BLaER1 (cell line): Measurements from ENCODE around the gene GRIFIN.

ENCODE experiments used
- H3K27ac ChIP-seq: shearing (Covaris generic); formaldehyde crosslinking; 2 replicates; pipeline ENCODE4 v1.8.1; 2022
- H3K27me3 ChIP-seq: shearing (Covaris generic); formaldehyde crosslinking; 2 replicates; pipeline ENCODE4 v1.8.1; 2022
- H3K36me3 ChIP-seq: shearing (Covaris generic); formaldehyde crosslinking; 2 replicates; pipeline ENCODE4 v1.8.1; 2022
- H3K4me1 ChIP-seq: shearing (Covaris generic); formaldehyde crosslinking; 2 replicates; pipeline ENCODE4 v1.8.1; 2022
- H3K4me2 ChIP-seq: shearing (Covaris generic); formaldehyde crosslinking; 2 replicates; pipeline ENCODE4 v1.8.1; 2022
- H3K4me3 ChIP-seq: shearing (Covaris generic); formaldehyde crosslinking; 2 replicates; pipeline ENCODE4 v1.8.1; 2022
- H3K9ac ChIP-seq: shearing (Covaris generic); formaldehyde crosslinking; 2 replicates; pipeline ENCODE4 v1.8.1; 2022
- H3K9me3 ChIP-seq: shearing (Covaris generic); formaldehyde crosslinking; 2 replicates; pipeline ENCODE4 v1.8.1; 2022
- H4K20me1 ChIP-seq: shearing (Covaris generic); formaldehyde crosslinking; 2 replicates; pipeline ENCODE4 v1.8.1; 2022
- Cebpa-rat ChIP-seq: shearing (Covaris generic); IDR thresholded peaks from 2 replicates; pipeline ENCODE4 v1.8.1; 2022

Gene GRIFIN

DNA sequence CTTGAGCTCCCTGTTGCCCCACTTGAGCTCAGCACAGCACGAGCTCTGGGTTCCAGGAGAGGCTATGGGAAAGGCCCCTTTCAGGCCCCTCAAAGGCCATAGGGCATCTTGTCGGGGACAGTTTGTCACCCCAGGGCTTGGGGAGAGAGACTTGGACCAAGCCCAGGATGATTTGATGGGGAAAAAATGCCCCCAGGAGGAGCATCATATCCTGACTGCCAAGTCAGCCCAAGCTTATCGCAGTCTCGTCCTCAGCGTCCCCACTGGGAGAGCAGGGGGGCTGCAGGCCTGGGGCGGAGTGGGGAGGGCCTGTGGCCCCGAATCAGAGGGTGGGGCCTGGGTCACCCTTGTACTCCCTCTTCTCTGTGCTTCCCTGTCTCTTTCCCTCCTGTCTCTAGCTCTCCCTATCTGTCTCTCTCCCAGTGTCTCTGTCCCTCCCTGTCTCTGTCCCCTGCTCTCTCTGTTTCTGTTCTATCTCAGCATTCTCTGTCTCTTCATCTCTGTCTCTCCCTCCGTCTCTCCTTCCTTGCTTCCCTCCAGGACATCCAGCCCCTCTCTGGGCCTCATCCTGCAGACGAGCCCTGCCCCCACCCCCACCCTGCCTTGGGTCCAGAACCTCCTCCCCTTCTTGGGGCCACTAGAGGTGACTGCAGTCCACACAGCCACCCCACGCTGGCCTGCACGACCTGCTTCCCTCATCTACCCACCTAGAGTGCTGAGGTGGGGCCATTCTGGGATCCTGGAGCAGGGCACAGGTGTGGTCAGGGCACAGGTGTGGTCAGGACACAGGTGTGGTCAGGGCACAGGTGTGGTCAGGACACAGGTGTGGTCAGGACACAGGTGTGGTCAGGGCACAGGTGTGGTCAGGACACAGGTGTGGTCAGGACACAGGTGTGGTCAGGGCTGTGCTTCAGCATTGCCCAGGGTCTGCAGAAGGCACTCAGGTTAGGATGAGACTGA, 17.3 kb upstream of the GRIFIN start:
- TF ChIP-seq Cebpa-rat, result no peak
- H3K9ac ChIP-seq, result 0 out of 2 replicates have a peak overlapping the region, but pooled peaks have one; percentile 8
- peaks cover 84% of the 10 kb centered on the region for H3K4me1 ChIP-seq
- no peaks in the 10 kb centered on the region for H3K36me3 ChIP-seq
- peak overlapping the region; percentile 46 for H3K27ac ChIP-seq
- H3K4me3 ChIP-seq, result no peak overlapping the region
- H4K20me1 ChIP-seq, result no peaks in the 10 kb centered on the region
- no peaks in the 10 kb centered on the region for H3K27me3 ChIP-seq
- H3K4me2 ChIP-seq, result peak overlapping the region; percentile 76
- no peaks in the 10 kb centered on the region for H3K9me3 ChIP-seq

DNA sequence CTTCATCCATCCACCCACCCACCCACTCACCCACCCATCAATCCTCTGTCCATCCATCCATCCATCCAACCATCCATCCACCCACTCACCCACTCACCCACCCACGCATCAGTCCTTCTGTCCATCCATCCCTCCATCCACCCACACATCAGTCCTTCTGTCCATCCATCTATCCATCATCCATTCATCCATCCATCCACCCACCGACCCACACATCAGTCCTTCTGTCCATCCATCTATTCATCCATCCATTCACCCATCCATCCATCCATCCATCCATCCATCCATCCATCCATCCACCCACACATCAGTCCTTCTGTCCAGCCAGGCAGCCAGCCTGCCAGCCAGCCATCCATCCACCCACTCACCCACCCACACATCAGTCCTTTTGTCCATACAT, 15.8 kb upstream of the GRIFIN start:
- Histone ChIP-seq H3K4me2 (no peak overlapping the region), H4K20me1 (no peaks in the 10 kb centered on the region), H3K27me3 (no peaks in the 10 kb centered on the region), H3K36me3 (no peaks in the 10 kb centered on the region), H3K4me3 (no peak overlapping the region), H3K4me1 (peaks cover 84% of the 10 kb centered on the region), H3K9ac (no peak overlapping the region), H3K27ac (no peak overlapping the region), H3K9me3 (no peaks in the 10 kb centered on the region)
- no peak for TF ChIP-seq Cebpa-rat

DNA sequence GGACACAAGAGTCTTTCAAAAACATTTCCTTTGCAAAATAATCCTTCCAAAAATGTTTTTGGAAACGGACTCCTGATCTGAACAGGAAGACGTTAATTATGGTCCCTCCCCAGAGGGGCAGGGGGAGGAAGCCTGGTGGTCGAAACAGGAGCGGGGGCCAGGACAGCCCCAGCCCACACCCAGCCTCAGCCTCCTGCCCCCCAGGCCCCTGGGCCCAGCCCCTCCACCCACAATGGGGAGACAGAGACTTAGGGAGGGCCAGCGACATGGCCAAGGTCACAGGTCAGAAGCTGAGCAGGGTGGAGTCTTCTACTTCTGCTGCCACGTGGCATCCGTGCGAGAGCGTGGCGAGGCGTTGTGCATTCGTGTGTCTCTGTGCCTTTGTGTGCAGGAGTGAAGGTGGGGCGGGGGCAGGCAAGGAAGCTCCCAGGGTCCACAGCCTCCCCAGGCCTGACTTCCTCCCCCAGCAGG, 14.0 kb upstream of the GRIFIN start:
- H3K36me3 ChIP-seq, result no peaks in the 10 kb centered on the region
- peak overlapping the region; percentile 92 for H3K4me2 ChIP-seq
- H3K4me1 ChIP-seq, result peaks cover 82% of the 10 kb centered on the region
- no peak for TF ChIP-seq Cebpa-rat
- H4K20me1 ChIP-seq, result no peaks in the 10 kb centered on the region
- no peak overlapping the region for H3K4me3 ChIP-seq
- peak overlapping the region; percentile 73 for H3K27ac ChIP-seq
- H3K27me3 ChIP-seq, result no peaks in the 10 kb centered on the region
- peak overlapping the region; percentile 60; the same call in 1 of the 2 replicates for H3K9ac ChIP-seq
- no peaks in the 10 kb centered on the region for H3K9me3 ChIP-seq

DNA sequence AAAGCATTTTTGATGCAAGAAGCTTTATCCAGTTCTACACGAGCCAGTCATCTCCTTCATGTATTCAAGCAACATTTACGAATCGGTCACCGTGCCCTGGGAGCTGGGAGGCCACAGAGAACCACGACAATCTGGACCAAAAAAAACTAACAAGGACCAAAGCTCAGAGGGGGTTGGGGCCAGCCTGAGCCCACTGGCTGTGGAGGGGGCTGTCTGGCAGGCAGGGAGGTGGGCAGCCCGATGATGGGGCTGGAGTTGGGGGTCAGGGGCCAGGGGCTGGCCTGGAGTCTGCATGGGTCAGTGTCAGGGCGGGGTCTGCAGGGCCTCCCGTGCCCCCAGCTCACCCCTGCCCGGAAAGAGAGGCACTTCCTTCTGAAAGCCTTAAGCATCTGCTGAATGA, 12.5 kb upstream of the GRIFIN start:
- no peaks in the 10 kb centered on the region for H3K27me3 ChIP-seq
- peak overlapping the region; percentile 60 for H3K9ac ChIP-seq
- no peaks in the 10 kb centered on the region for H4K20me1 ChIP-seq
- H3K4me1 ChIP-seq, result peaks cover 82% of the 10 kb centered on the region
- no peaks in the 10 kb centered on the region for H3K9me3 ChIP-seq
- H3K4me2 ChIP-seq, result peak overlapping the region; percentile 92
- no peaks in the 10 kb centered on the region for H3K36me3 ChIP-seq
- H3K27ac ChIP-seq, result peak overlapping the region; percentile 73
- no peak for TF ChIP-seq Cebpa-rat
- H3K4me3 ChIP-seq, result peak overlapping the region; percentile 20; the same call in 1 of the 2 replicates

DNA sequence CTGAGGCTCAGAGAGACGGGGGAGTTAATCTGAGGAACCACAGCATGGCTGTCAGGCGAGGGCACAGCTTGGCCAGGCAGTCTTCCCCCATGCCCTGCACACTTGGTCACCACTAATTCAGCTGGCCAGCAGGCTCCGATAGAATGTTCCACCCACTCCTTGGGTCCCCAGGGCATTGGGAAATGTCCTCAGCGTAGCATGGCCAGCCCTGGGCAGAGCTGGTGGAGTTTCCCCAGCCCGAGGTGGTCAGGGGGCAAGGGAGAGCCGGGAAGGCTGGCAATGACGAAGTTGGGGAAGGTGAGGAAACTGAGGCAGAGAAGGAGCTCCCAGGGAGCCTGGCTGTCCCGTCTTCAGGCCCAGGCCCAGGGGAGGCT, 12.1 kb upstream of the GRIFIN start:
- H3K4me2 ChIP-seq, result peak overlapping the region; percentile 92

DNA sequence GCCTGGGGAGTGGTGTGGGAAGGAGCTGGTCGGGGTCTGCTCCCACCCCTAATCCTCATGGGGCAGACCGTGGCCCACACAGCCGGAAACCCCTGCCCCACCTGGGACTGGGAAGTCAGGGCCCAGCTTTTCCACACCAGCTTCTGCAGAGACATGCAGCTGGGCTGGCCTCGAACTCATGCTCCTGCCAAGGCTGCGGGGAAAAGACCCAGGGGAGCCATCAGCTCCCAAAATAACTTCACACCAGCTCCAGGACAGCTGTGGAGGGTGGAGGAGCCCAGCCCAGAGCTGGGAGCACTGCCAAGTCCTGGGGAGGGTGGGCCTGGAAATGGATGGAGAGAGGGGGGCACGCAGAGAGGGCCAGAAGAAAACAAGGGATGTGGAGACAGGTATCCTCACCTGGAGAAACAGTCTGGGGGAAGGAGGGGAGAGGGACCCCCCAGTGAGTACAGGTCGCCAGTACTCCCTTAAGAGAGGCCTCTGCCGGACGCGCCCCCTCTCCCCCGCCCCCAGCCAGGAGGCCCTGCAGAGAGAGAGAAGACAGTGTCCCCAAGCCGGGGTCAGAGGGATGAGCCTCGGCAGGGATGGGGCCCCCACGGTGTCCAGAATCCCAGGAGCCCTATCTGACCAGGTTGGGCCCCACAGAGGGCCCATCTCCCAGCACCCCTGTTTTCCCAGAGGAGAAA, 11.5 kb upstream of the GRIFIN start:
- H3K4me3 ChIP-seq, result peak overlapping the region; percentile 32
- H3K36me3 ChIP-seq, result no peaks in the 10 kb centered on the region
- no peak for TF ChIP-seq Cebpa-rat
- H3K9ac ChIP-seq, result peak overlapping the region; percentile 60; the same call in 1 of the 2 replicates
- no peaks in the 10 kb centered on the region for H4K20me1 ChIP-seq
- peak overlapping the region; percentile 92 for H3K4me2 ChIP-seq
- no peaks in the 10 kb centered on the region for H3K27me3 ChIP-seq
- peaks cover 80% of the 10 kb centered on the region for H3K4me1 ChIP-seq
- no peaks in the 10 kb centered on the region; the same call in 1 of the 2 replicates for H3K9me3 ChIP-seq
- H3K27ac ChIP-seq, result peak overlapping the region; percentile 73

More for the DNA sequence above, 12.1 kb upstream of the GRIFIN start:
- peak overlapping the region; percentile 32 for H3K4me3 ChIP-seq
- peak overlapping the region; percentile 73 for H3K27ac ChIP-seq
- H3K9me3 ChIP-seq, result no peaks in the 10 kb centered on the region
- H3K27me3 ChIP-seq, result no peaks in the 10 kb centered on the region
- H3K9ac ChIP-seq, result peak overlapping the region; percentile 60; the same call in 1 of the 2 replicates
- H3K36me3 ChIP-seq, result no peaks in the 10 kb centered on the region
- TF ChIP-seq Cebpa-rat, result no peak
- H4K20me1 ChIP-seq, result no peaks in the 10 kb centered on the region
- peaks cover 82% of the 10 kb centered on the region for H3K4me1 ChIP-seq

DNA sequence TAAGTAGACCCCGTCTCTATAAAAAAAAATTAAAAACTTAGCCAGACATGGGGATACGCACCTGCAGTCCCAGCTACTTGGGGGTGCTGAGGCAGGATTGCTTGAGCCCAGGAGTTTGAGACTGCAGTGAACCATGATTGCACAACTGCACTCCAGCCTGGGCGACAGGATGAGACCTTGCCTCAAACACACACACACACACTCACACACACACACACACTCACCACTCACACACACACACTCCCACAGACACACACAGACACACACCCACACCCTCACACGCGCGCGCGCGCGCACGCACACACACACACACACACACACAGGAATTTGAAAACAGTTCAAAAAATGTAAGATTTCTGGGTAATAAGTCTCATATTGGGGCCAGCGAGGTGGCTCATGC, 8.7 kb upstream of the GRIFIN start:
- H4K20me1 ChIP-seq, result no peaks in the 10 kb centered on the region
- no peak overlapping the region for H3K9ac ChIP-seq
- H3K4me2 ChIP-seq, result peak overlapping the region; percentile 50; the same call in 1 of the 2 replicates
- no peak overlapping the region for H3K4me3 ChIP-seq
- no peaks in the 10 kb centered on the region; the same call in 1 of the 2 replicates for H3K9me3 ChIP-seq
- H3K27ac ChIP-seq, result no peak overlapping the region
- peak; percentile 72 for TF ChIP-seq Cebpa-rat
- H3K4me1 ChIP-seq, result peaks cover 74% of the 10 kb centered on the region
- no peaks in the 10 kb centered on the region for H3K36me3 ChIP-seq
- H3K27me3 ChIP-seq, result no peaks in the 10 kb centered on the region

DNA sequence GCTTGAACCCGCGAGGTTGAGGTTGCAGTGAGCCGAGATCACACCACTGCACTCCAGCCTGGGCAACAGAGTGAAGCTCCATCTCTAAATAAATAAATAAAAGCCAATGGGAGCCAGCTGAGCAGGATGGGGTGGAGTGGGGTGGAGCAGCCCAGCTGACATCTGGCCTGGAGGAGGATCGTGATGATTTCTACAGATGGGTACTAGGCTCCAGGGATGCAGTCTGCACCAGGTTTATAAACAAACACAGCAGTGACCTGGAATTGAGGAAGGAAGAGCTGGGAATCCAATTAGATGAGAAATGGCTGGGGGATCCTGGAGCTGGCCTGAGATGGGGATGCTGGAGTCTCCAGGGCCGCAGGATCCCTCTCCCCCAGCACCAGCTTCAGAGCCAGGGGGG, 7.3 kb upstream of the GRIFIN start:
- no peaks in the 10 kb centered on the region for H3K27me3 ChIP-seq
- H3K4me2 ChIP-seq, result peak overlapping the region; percentile 50
- H4K20me1 ChIP-seq, result no peaks in the 10 kb centered on the region
- no peak overlapping the region for H3K27ac ChIP-seq
- no peaks in the 10 kb centered on the region for H3K36me3 ChIP-seq
- H3K9me3 ChIP-seq, result no peaks in the 10 kb centered on the region; the same call in 1 of the 2 replicates
- H3K4me3 ChIP-seq, result no peak overlapping the region
- no peak overlapping the region for H3K9ac ChIP-seq
- H3K4me1 ChIP-seq, result peaks cover 74% of the 10 kb centered on the region
- no peak for TF ChIP-seq Cebpa-rat

DNA sequence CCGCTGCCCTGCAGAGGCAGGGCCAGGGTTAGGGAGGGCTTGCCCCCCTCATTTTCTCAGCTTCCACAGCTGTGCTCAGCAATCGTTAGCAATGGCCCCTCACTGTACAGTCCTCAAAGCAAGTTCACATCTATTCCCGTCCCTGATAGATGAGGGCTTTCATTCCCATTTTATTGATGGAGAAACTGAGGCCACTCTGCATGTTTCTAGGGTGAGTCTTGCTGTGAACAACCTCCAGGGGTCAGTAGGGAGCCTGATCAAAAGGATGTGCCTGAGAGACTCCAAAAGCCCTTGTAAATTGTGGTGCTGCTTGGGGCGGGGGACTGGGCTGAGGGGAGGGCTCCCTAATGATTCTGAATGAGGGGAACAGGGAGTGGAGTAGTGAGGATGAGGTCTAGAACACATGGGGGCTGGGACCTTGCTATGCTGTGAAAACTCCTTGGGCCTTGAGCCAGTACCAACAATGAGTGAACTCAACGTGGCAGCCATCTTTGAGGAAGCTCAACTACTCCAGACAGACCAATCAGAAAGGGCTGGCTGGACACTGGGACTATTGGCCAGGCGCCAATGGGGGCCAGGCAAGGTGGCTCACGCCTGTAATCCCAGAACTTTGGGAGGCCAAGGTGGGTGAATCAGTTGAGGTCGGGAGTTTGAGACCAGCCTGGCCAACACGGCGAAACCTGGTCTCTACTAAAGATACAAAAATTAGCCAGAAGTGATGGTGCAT, 6.7 kb upstream of the GRIFIN start:
- Histone ChIP-seq H4K20me1 (no peaks in the 10 kb centered on the region), H3K4me1 (peaks cover 74% of the 10 kb centered on the region), H3K27me3 (no peaks in the 10 kb centered on the region), H3K36me3 (no peaks in the 10 kb centered on the region), H3K27ac (no peak overlapping the region), H3K9ac (no peak overlapping the region), H3K9me3 (no peaks in the 10 kb centered on the region; the same call in 1 of the 2 replicates), H3K4me3 (no peak overlapping the region), H3K4me2 (peak overlapping the region; percentile 50)
- TF ChIP-seq Cebpa-rat, result no peak
